ENCODE results near the gene ARL14EPL.
"Not testable (repeated sequence)": the region's sequence is repeated elsewhere in the genome, so short reads cannot be mapped to it uniquely, and the experiment has no call there.

Gene ARL14EPL

GRCh38 chr5:116063950-116064349 lies 31.7 kb downstream of the ARL14EPL start:
- ATAC-seq (replicated peaks; ENCODE audit: extremely low read depth, poor library complexity, severe bottlenecking) (no peak), DNase-seq (ENCODE audit: low spot score in 2 of 2) (no peak)
- Mint-ChIP-seq H3K4me3 (no peak overlapping the region), H3K27ac (ENCODE audit: low read depth) (no peak overlapping the region), H3K27me3 (peaks cover 53% of the 10 kb centered on the region), H3K36me3 (ENCODE audit: insufficient read depth) (peaks cover 2% of the 10 kb centered on the region), H3K4me1 (no peaks in the 10 kb centered on the region), H3K9me3 (no peaks in the 10 kb centered on the region)

- ATAC-seq (replicated peaks; ENCODE audit: extremely low read depth, poor library complexity, severe bottlenecking) = no peak
- no peak for DNase-seq (ENCODE audit: low spot score in 2 of 2)
Observed at GRCh38 chr5:116068028-116068632, 35.9 kb downstream of the ARL14EPL start.

GRCh38 chr5:116071211-116071610 lies 38.9 kb downstream of the ARL14EPL start:
- no peak overlapping the region for H3K27ac Mint-ChIP-seq (ENCODE audit: low read depth)
- H3K4me1 Mint-ChIP-seq = peaks cover 5% of the 10 kb centered on the region
- no peak overlapping the region for H3K4me3 Mint-ChIP-seq
- no peaks in the 10 kb centered on the region for H3K36me3 Mint-ChIP-seq (ENCODE audit: insufficient read depth)
- no peak for DNase-seq (ENCODE audit: low spot score in 2 of 2)
- no peak for ATAC-seq (replicated peaks; ENCODE audit: extremely low read depth, poor library complexity, severe bottlenecking)
- peaks cover 54% of the 10 kb centered on the region for H3K27me3 Mint-ChIP-seq
- H3K9me3 Mint-ChIP-seq = no peaks in the 10 kb centered on the region

More at GRCh38 chr5:116068028-116068632, 35.9 kb downstream of the ARL14EPL start:
- no peak overlapping the region for H3K4me3 Mint-ChIP-seq
- H3K36me3 Mint-ChIP-seq (ENCODE audit: insufficient read depth) = peaks cover 2% of the 10 kb centered on the region
- peaks cover 58% of the 10 kb centered on the region for H3K27me3 Mint-ChIP-seq
- no peaks in the 10 kb centered on the region for H3K4me1 Mint-ChIP-seq
- no peak overlapping the region for H3K27ac Mint-ChIP-seq (ENCODE audit: low read depth)
- no peaks in the 10 kb centered on the region for H3K9me3 Mint-ChIP-seq

DNA sequence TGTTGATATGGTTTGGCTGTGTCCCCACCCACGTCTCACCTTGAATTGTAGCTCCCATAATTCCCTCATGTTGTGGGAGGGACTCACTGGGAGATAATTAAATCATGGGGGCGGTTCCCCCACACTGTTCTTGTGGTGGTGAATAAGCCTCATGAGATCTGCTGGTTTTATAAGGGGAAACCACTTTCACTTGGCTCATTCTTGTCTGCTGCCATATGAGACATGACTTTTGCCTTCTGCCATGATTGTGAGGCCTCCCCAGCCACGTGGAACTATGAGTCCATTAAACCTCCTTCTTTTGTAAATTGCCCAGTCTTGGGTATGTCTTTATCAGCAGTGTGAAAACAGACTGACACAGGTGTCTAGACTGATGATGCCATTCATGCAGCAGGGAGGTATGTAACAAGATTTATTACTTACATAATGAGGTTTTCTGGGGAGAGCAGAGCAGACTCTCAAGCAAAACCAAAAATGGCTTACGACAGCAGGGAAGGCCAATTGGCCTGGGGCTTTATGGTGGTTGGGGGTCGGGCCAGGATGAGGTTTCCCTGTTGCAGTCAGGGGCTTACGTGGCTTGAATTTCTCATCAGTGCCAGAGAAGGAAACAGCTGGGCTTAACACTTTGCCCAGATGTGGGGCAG lies 43.0 kb downstream of the ARL14EPL start:
- Mint-ChIP-seq H3K36me3 (ENCODE audit: insufficient read depth) (peaks cover 3% of the 10 kb centered on the region), H3K27ac (ENCODE audit: low read depth) (no peak overlapping the region), H3K4me1 (peaks cover 5% of the 10 kb centered on the region), H3K9me3 (no peaks in the 10 kb centered on the region), H3K27me3 (peaks cover 41% of the 10 kb centered on the region), H3K4me3 (no peak overlapping the region)
- ATAC-seq (replicated peaks; ENCODE audit: extremely low read depth, poor library complexity, severe bottlenecking) = peak; percentile 24
- no peak for DNase-seq (ENCODE audit: low spot score in 2 of 2)

GRCh38 chr5:116076496-116076895 lies 44.2 kb downstream of the ARL14EPL start:
- Mint-ChIP-seq H3K36me3 (ENCODE audit: insufficient read depth) (peaks cover 3% of the 10 kb centered on the region), H3K9me3 (no peaks in the 10 kb centered on the region), H3K27me3 (peaks cover 41% of the 10 kb centered on the region), H3K4me1 (peaks cover 5% of the 10 kb centered on the region), H3K27ac (ENCODE audit: low read depth) (no peak overlapping the region), H3K4me3 (no peak overlapping the region)
- ATAC-seq (replicated peaks; ENCODE audit: extremely low read depth, poor library complexity, severe bottlenecking) (no peak), DNase-seq (ENCODE audit: low spot score in 2 of 2) (no peak)

DNA sequence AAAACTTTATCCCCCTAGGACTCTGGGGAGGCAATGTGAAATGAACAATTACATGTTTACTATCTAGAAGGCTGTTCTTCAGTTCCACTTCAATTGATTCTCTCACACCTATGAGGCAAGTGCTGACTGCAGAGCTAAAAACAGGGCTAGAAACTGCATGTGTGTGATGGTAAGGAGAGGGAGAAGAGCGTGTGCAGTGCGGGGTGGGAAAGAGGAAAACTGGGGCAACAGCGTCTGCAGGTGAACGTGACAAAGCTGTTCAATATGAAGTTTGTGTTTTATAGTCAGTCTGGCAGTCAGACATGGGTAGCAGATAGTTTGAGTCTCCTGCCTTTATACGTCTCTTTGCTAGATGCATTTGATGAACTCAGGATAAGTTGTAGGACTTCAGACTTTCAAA lies 45.9 kb downstream of the ARL14EPL start:
- H3K27me3 Mint-ChIP-seq = peaks cover 32% of the 10 kb centered on the region
- no peak overlapping the region for H3K4me3 Mint-ChIP-seq
- no peak overlapping the region for H3K27ac Mint-ChIP-seq (ENCODE audit: low read depth)

GRCh38 chr5:116084287-116084691 lies 52.0 kb downstream of the ARL14EPL start:
- Mint-ChIP-seq H3K4me3 (peak overlapping the region; percentile 87), H3K36me3 (ENCODE audit: insufficient read depth) (peaks cover 18% of the 10 kb centered on the region), H3K27ac (ENCODE audit: low read depth) (peak overlapping the region; percentile 95), H3K4me1 (peaks cover 30% of the 10 kb centered on the region), H3K9me3 (no peaks in the 10 kb centered on the region), H3K27me3 (no peaks in the 10 kb centered on the region)
- peak; percentile 19 for ATAC-seq (replicated peaks; ENCODE audit: extremely low read depth, poor library complexity, severe bottlenecking)
- peak in 1 of 2 donors; percentile 14 for DNase-seq (ENCODE audit: low spot score in 2 of 2)

More for the DNA sequence above, 45.9 kb downstream of the ARL14EPL start:
- ATAC-seq (replicated peaks; ENCODE audit: extremely low read depth, poor library complexity, severe bottlenecking) (no peak), DNase-seq (ENCODE audit: low spot score in 2 of 2) (no peak)
- H3K9me3 Mint-ChIP-seq = no peaks in the 10 kb centered on the region
- peaks cover 3% of the 10 kb centered on the region for H3K36me3 Mint-ChIP-seq (ENCODE audit: insufficient read depth)
- peaks cover 16% of the 10 kb centered on the region for H3K4me1 Mint-ChIP-seq

DNA sequence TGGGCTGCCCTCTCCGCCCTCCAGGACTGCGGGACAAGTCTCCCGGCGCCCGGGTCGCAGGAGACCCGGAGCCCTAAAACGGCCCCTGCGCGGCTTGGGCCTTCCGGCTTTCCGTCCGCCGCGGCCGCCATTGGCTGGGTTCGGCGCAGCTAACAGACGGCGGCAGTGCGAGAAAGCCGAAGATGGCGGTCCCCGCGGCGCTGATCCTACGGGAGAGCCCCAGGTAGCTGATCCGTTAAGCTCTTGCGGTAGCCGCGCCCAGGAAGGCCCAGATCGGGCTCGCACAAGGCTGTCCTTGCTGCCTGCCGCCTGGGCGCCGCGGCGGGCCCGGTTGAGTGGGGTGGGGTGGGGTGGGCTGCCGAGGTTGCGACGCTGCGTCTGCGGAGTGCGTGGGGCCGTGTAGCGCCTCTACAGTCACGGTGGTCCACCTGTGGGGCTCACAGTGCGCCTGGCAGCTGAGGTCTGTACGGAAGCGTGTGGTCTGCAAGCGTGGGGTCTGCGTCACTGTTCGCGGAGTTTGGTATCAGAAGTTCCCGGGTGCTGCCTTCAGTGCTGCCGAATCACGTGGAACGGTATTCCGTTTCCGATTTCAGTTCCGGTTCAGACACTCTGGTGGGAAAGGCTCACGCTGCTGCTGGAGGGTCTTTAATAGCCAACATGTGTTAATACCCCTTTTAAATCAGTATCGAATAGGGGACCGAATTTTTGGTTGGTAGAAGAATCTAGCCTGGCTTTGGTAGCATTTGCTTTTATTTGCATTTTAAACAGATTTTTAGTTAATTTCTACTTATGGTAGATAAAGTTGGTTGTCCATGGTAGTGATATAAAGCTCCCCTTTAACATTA lies 52.8 kb downstream of the ARL14EPL start, which contains the start of gene COMMD10:
Gene COMMD10, plus strand, starts transcription at position 155 of the 845 bp plus-strand sequence.
- ATAC-seq (replicated peaks; ENCODE audit: extremely low read depth, poor library complexity, severe bottlenecking) (peak; percentile 97), DNase-seq (ENCODE audit: low spot score in 2 of 2) (peak; percentile 68 to 80)
- Mint-ChIP-seq H3K9me3 (no peaks in the 10 kb centered on the region), H3K4me1 (peaks cover 35% of the 10 kb centered on the region), H3K27me3 (no peaks in the 10 kb centered on the region), H3K36me3 (ENCODE audit: insufficient read depth) (peaks cover 19% of the 10 kb centered on the region), H3K4me3 (peak within 1 kb of the TSS; percentile 87), H3K27ac (ENCODE audit: low read depth) (peak within 1 kb of the TSS; percentile 95)

DNA sequence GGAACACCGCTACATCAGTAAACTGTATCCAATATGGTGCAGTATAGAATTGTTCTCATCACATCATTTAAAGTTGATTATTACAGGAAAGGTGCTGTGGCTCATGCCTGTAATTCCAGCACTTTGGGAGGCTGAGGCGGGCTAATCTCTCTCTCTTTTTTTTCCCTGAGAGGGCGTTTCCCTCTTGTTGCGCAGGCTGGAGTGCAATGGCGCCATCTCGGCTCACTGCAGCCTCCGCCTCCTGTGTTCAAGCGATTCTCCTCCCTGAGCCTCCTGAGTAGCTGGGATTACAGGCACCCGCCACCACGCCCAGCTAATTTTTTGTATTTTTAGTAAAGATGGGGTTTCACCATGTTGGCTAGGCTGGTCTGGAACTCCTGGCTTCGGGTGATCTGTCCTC lies 54.0 kb downstream of the ARL14EPL start:
- H3K4me1 Mint-ChIP-seq = peaks cover 35% of the 10 kb centered on the region
- peak overlapping the region; percentile 81 for H3K27ac Mint-ChIP-seq (ENCODE audit: low read depth)
- not testable (repeated sequence) for H3K27me3 Mint-ChIP-seq

DNA sequence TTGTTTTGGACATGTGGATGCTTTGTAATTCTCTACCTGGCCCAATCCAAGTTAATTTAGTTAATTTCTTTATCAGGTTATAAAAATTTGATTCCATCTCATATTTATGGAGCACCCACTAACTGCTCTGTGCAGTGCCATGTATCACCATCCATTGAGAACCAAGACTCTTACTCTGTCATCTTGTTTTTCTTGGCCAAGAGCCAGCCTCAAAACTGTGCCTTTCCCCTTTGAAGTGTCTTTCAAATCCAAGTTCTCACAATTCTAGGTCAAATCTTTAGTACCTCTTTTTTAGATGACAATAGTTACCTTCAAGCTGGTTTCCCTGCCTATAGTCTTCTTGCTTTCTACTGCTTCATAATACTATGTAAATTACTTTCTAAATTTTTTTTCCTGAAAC lies 55.8 kb downstream of the ARL14EPL start:
- H3K36me3 Mint-ChIP-seq (ENCODE audit: insufficient read depth) = peaks cover 31% of the 10 kb centered on the region

More for the DNA sequence above, 54.0 kb downstream of the ARL14EPL start:
- DNase-seq (ENCODE audit: low spot score in 2 of 2); H3K9me3 Mint-ChIP-seq; ATAC-seq (replicated peaks; ENCODE audit: extremely low read depth, poor library complexity, severe bottlenecking): not testable (repeated sequence)
- peak overlapping the region; percentile 31 for H3K4me3 Mint-ChIP-seq
- H3K36me3 Mint-ChIP-seq (ENCODE audit: insufficient read depth) = peaks cover 25% of the 10 kb centered on the region

DNA sequence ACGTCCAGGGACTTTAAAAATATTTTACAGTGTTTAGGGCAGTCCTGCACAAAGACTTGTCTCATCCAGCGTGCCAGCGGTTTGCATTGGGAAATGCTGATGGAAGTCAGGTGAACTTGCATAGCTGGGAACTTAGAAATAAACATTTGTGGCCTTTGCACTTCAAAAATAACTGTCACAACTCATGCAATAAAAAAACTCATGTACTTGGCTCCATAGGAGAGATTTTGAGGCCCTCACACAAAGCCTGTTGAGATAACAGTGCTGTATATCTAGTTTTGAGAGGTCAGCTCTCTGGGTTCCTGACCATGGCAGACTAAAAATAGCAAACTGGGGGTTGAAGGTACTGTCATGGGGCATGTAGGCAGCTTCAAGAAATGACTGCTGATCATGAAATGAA lies 58.0 kb downstream of the ARL14EPL start:
- no peak overlapping the region for H3K4me3 Mint-ChIP-seq
- peaks cover 14% of the 10 kb centered on the region for H3K4me1 Mint-ChIP-seq
- H3K36me3 Mint-ChIP-seq (ENCODE audit: insufficient read depth) = peaks cover 37% of the 10 kb centered on the region
- H3K9me3 Mint-ChIP-seq = no peaks in the 10 kb centered on the region
- DNase-seq (ENCODE audit: low spot score in 2 of 2) (no peak), ATAC-seq (replicated peaks; ENCODE audit: extremely low read depth, poor library complexity, severe bottlenecking) (no peak)
- no peak overlapping the region for H3K27ac Mint-ChIP-seq (ENCODE audit: low read depth)
- no peaks in the 10 kb centered on the region for H3K27me3 Mint-ChIP-seq

More for the DNA sequence above, 55.8 kb downstream of the ARL14EPL start:
- Mint-ChIP-seq H3K4me3 (no peak overlapping the region), H3K27me3 (no peaks in the 10 kb centered on the region), H3K4me1 (peaks cover 24% of the 10 kb centered on the region), H3K9me3 (no peaks in the 10 kb centered on the region), H3K27ac (ENCODE audit: low read depth) (peak overlapping the region; percentile 44)
- ATAC-seq (replicated peaks; ENCODE audit: extremely low read depth, poor library complexity, severe bottlenecking) (no peak), DNase-seq (ENCODE audit: low spot score in 2 of 2) (no peak)

- Mint-ChIP-seq H3K4me3 (no peak overlapping the region), H3K36me3 (ENCODE audit: insufficient read depth) (peaks cover 37% of the 10 kb centered on the region), H3K27ac (ENCODE audit: low read depth) (no peak overlapping the region)
Observed at GRCh38 chr5:116091416-116091815, 59.1 kb downstream of the ARL14EPL start.

More at GRCh38 chr5:116091416-116091815, 59.1 kb downstream of the ARL14EPL start:
- peaks cover 6% of the 10 kb centered on the region for H3K4me1 Mint-ChIP-seq
- no peaks in the 10 kb centered on the region for H3K9me3 Mint-ChIP-seq
- DNase-seq (ENCODE audit: low spot score in 2 of 2) (no peak), ATAC-seq (replicated peaks; ENCODE audit: extremely low read depth, poor library complexity, severe bottlenecking) (no peak)
- no peaks in the 10 kb centered on the region for H3K27me3 Mint-ChIP-seq

Measured in central memory CD8-positive, alpha-beta T cell (primary cell).